ENCODE data around the gene COPZ2. TPM values are rescaled to one million over a fixed set of nuclear protein-coding genes. Genes with fewer than 3 reads are reported as not detected.

COPZ2 gene
- total RNA-seq, 2 experiments from 2014 or later = 3.6 to 4.1 TPM

- Mint-ChIP-seq H3K36me3 (ENCODE audit: low read depth) (no peaks in the 10 kb centered on the region), H3K27ac (no peak overlapping the region), H3K4me3 (no peak overlapping the region), H3K4me1 (peaks cover 2% of the 10 kb centered on the region), H3K27me3 (peaks cover 28% of the 10 kb centered on the region), H3K9me3 (ENCODE audit: low read depth) (no peaks in the 10 kb centered on the region)
- ChIA-PET POLR2A (interaction anchor here (0.6 kb wide), 2 partner anchors 140 to 186 kb away, joined by 7 read pairs; no protein-coding TSS in a partner anchor), CTCF (interaction anchor here (1.6 to 2.1 kb wide), 3 partner anchors 37 to 48 kb away, joined by 4 to 8 read pairs (median 8); no protein-coding TSS in a partner anchor)
- no peak for DNase-seq
- intact Hi-C loops (cut with DNase I, micrococcal nuclease) = no loop called here
- no peak for ATAC-seq
Observed at GRCh38 chr17:48031966-48032365, 5.6 kb downstream of the COPZ2 start.

- Mint-ChIP-seq H3K4me1 (peaks cover 8% of the 10 kb centered on the region), H3K9me3 (ENCODE audit: low read depth) (no peaks in the 10 kb centered on the region), H3K36me3 (ENCODE audit: low read depth) (no peaks in the 10 kb centered on the region), H3K27ac (no peak overlapping the region), H3K4me3 (no peak overlapping the region), H3K27me3 (peaks cover 22% of the 10 kb centered on the region)
- ChIA-PET CTCF (interaction anchor here (1.6 to 2.1 kb wide), 3 partner anchors 38 to 49 kb away, joined by 4 to 8 read pairs (median 8); no protein-coding TSS in a partner anchor), POLR2A (interaction anchor here (0.6 kb wide), 1 partner anchor 75 kb away, joined by 3 read pairs; no protein-coding TSS in a partner anchor)
- ATAC-seq (no peak), DNase-seq (no peak)
- intact Hi-C loops (cut with DNase I, micrococcal nuclease) = no loop called here
Observed at GRCh38 chr17:48030531-48030930, 7.1 kb downstream of the COPZ2 start.

- no peak overlapping the region for H3K4me3 Mint-ChIP-seq
- ChIA-PET CTCF (interaction anchor here (0.7 to 5.2 kb wide), 6 partner anchors 7 to 136 kb away, joined by 3 to 123 read pairs (median 4); partner anchors contain the start of gene COPZ2), POLR2A (no interaction called here)
- intact Hi-C loops (cut with DNase I, micrococcal nuclease) = loop anchor here in 1 of 2 experiments (10.0 kb wide), 1 partner anchor 306 kb away; no protein-coding TSS in a partner anchor
- H3K4me1 Mint-ChIP-seq = peaks cover 22% of the 10 kb centered on the region
- no peak for DNase-seq
- no peak for ATAC-seq
- H3K9me3 Mint-ChIP-seq (ENCODE audit: low read depth) = no peaks in the 10 kb centered on the region
- H3K27ac Mint-ChIP-seq = no peak overlapping the region
- H3K36me3 Mint-ChIP-seq (ENCODE audit: low read depth) = no peaks in the 10 kb centered on the region
- peaks cover 27% of the 10 kb centered on the region for H3K27me3 Mint-ChIP-seq
Observed at GRCh38 chr17:48028736-48029135, 8.9 kb downstream of the COPZ2 start.

GRCh38 chr17:48027322-48027981, 10.1 kb downstream of the COPZ2 start:
- H3K9me3 Mint-ChIP-seq (ENCODE audit: low read depth) = no peaks in the 10 kb centered on the region

GRCh38 chr17:48026502-48027321, 10.9 kb downstream of the COPZ2 start:
- H3K4me3 Mint-ChIP-seq = no peak overlapping the region
- CTCF ChIA-PET = interaction anchor here (0.6 to 5.2 kb wide), 28 partner anchors 9 to 1240 kb away, joined by 3 to 123 read pairs (median 4); partner anchors contain the start of genes CDK5RAP3, COPZ2, HOXB5 and NFE2L1

More at GRCh38 chr17:48027322-48027981, 10.1 kb downstream of the COPZ2 start:
- ATAC-seq = no peak
- intact Hi-C loops (cut with DNase I, micrococcal nuclease) = loop anchor here in 1 of 2 experiments (2.0 to 10.0 kb wide), 2 partner anchors 307 to 591 kb away; no protein-coding TSS in a partner anchor
- Mint-ChIP-seq H3K27me3 (peaks cover 20% of the 10 kb centered on the region), H3K4me1 (peaks cover 26% of the 10 kb centered on the region), H3K27ac (no peak overlapping the region), H3K36me3 (ENCODE audit: low read depth) (no peaks in the 10 kb centered on the region), H3K4me3 (no peak overlapping the region)
- POLR2A ChIA-PET = interaction anchor here (1.0 kb wide), 1 partner anchor 591 kb away, joined by 3 read pairs; no protein-coding TSS in a partner anchor
- no peak for DNase-seq
- CTCF ChIA-PET = interaction anchor here (0.7 to 5.2 kb wide), 21 partner anchors 9 to 711 kb away, joined by 3 to 123 read pairs (median 4); partner anchors contain the start of genes COPZ2 and NFE2L1

DNA sequence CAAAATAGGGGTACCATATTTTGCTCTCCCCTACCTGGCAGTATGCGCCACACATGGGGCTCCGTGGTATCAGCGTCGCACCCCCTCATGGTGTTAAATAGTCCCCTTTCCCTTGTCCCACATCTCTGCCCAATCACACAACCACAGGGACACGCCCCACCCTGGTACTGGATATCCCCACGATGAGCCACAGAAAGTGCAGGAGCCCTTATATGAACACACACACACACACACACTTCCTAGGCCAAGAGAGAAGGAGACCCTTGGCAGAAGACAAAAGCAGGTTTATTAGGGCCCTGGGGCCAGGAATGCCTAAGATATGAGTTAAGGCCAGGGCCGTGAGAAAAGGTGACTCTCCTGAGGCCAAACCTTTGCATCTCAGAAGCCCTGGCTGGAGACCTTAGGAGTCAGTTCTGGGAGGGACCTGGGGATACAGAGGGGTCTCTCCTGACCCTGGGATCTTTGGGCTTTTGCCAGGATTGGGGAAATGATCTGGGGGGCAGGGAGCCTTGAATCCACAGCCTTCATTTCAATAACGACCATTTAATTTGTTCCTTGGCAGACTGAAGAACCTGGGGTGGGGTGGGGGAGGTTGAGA, 11.6 kb downstream of the COPZ2 start:
- no peaks in the 10 kb centered on the region for H3K36me3 Mint-ChIP-seq (ENCODE audit: low read depth)
- H3K27me3 Mint-ChIP-seq = peaks cover 23% of the 10 kb centered on the region
- intact Hi-C loops (cut with DNase I, micrococcal nuclease) = loop anchor here (1.0 to 10.0 kb wide), 17 partner anchors 22 to 882 kb away; partner anchors contain the start of genes NFE2L1 (in 2 of the 2), ATP5MC1 (in 1 of the 2), CBX1 (in 1 of the 2) and CDK5RAP3 (in 1 of the 2)
- H3K27ac Mint-ChIP-seq = no peak overlapping the region
- POLR2A ChIA-PET = interaction anchor here (0.7 to 1.3 kb wide), 4 partner anchors 10 to 592 kb away, joined by 3 to 6 read pairs (median 4); partner anchors contain the start of gene NFE2L1
- no peak for ATAC-seq
- peak; percentile 19 for DNase-seq
- CTCF ChIA-PET = interaction anchor here (0.5 to 5.2 kb wide), 28 partner anchors 9 to 1239 kb away, joined by 3 to 123 read pairs (median 4); partner anchors contain the start of genes CBX1, CDK5RAP3, COPZ2 and HOXB5
- H3K4me1 Mint-ChIP-seq = peaks cover 26% of the 10 kb centered on the region
- peak overlapping the region; percentile 77 for H3K4me3 Mint-ChIP-seq
- no peaks in the 10 kb centered on the region for H3K9me3 Mint-ChIP-seq (ENCODE audit: low read depth)

More at GRCh38 chr17:48026502-48027321, 10.9 kb downstream of the COPZ2 start:
- no peaks in the 10 kb centered on the region for H3K36me3 Mint-ChIP-seq (ENCODE audit: low read depth)
- no peak overlapping the region for H3K27ac Mint-ChIP-seq
- H3K27me3 Mint-ChIP-seq = peaks cover 22% of the 10 kb centered on the region
- POLR2A ChIA-PET = interaction anchor here (0.5 to 1.0 kb wide), 3 partner anchors 9 to 592 kb away, joined by 3 to 8 read pairs (median 4); no protein-coding TSS in a partner anchor
- H3K4me1 Mint-ChIP-seq = peaks cover 26% of the 10 kb centered on the region
- DNase-seq = peak; percentile 87
- intact Hi-C loops (cut with DNase I, micrococcal nuclease) = loop anchor here in 1 of 2 experiments (2.0 to 10.0 kb wide), 2 partner anchors 308 to 592 kb away; no protein-coding TSS in a partner anchor
- H3K9me3 Mint-ChIP-seq (ENCODE audit: low read depth) = no peaks in the 10 kb centered on the region
- ATAC-seq = peak; percentile 31

GRCh38 chr17:48025040-48025903, 12.3 kb downstream of the COPZ2 start:
- POLR2A ChIA-PET = interaction anchor here (0.7 to 1.3 kb wide), 3 partner anchors 22 to 83 kb away, joined by 3 to 6 read pairs (median 3); partner anchors contain the start of gene NFE2L1

GRCh38 chr17:48024149-48025039, 13.2 kb downstream of the COPZ2 start:
- intact Hi-C loops (cut with DNase I, micrococcal nuclease) = loop anchor here (1.0 to 10.0 kb wide), 17 partner anchors 24 to 884 kb away; partner anchors contain the start of genes NFE2L1 (in 2 of the 2), SP2 (in 2 of the 2), ATP5MC1 (in 1 of the 2) and CBX1 (in 1 of the 2)
- H3K27ac Mint-ChIP-seq = peak overlapping the region; percentile 33

More at GRCh38 chr17:48025040-48025903, 12.3 kb downstream of the COPZ2 start:
- CTCF ChIA-PET = interaction anchor here (0.5 to 5.2 kb wide), 26 partner anchors 8 to 791 kb away, joined by 3 to 123 read pairs (median 4); partner anchors contain the start of genes CBX1, CDK5RAP3, COPZ2 and HOXB5
- Mint-ChIP-seq H3K27me3 (peaks cover 24% of the 10 kb centered on the region), H3K36me3 (ENCODE audit: low read depth) (no peaks in the 10 kb centered on the region), H3K4me3 (peak overlapping the region; percentile 77), H3K9me3 (ENCODE audit: low read depth) (no peaks in the 10 kb centered on the region), H3K27ac (no peak overlapping the region), H3K4me1 (peaks cover 26% of the 10 kb centered on the region)
- intact Hi-C loops (cut with DNase I, micrococcal nuclease) = loop anchor here (1.0 to 10.0 kb wide), 16 partner anchors 23 to 883 kb away; partner anchors contain the start of genes NFE2L1 (in 2 of the 2), ATP5MC1 (in 1 of the 2), CBX1 (in 1 of the 2) and CDK5RAP3 (in 1 of the 2)
- ATAC-seq (peak; percentile 89), DNase-seq (peak; percentile 99)

More at GRCh38 chr17:48024149-48025039, 13.2 kb downstream of the COPZ2 start:
- CTCF ChIA-PET = interaction anchor here (0.9 to 5.2 kb wide), 21 partner anchors 12 to 572 kb away, joined by 3 to 123 read pairs (median 4); partner anchors contain the start of genes CBX1, CDK5RAP3, COPZ2 and NFE2L1
- POLR2A ChIA-PET = interaction anchor here (0.9 to 1.3 kb wide), 2 partner anchors 23 to 76 kb away, joined by 3 to 6 read pairs; partner anchors contain the start of gene NFE2L1
- no peaks in the 10 kb centered on the region for H3K9me3 Mint-ChIP-seq (ENCODE audit: low read depth)
- peaks cover 27% of the 10 kb centered on the region for H3K27me3 Mint-ChIP-seq
- H3K4me3 Mint-ChIP-seq = peak overlapping the region; percentile 77
- DNase-seq = peak; percentile 66
- no peaks in the 10 kb centered on the region for H3K36me3 Mint-ChIP-seq (ENCODE audit: low read depth)
- ATAC-seq = peak; percentile 3
- peaks cover 26% of the 10 kb centered on the region for H3K4me1 Mint-ChIP-seq

Measured in activated CD4-positive, alpha-beta T cell treated with anti-CD3 and anti-CD28 coated beads for 36 hours (primary cell).